DMS53 (cell line): ENCODE measurements around the gene HELZ.
A peak's percentile ranks its signal among the peaks of the same experiment; 100 is the strongest.

ENCODE experiments used
- DNase-seq: peaks from one replicate; lab custom pipeline; 2025; lab: John Stamatoyannopoulos, UW

Gene HELZ

DNA sequence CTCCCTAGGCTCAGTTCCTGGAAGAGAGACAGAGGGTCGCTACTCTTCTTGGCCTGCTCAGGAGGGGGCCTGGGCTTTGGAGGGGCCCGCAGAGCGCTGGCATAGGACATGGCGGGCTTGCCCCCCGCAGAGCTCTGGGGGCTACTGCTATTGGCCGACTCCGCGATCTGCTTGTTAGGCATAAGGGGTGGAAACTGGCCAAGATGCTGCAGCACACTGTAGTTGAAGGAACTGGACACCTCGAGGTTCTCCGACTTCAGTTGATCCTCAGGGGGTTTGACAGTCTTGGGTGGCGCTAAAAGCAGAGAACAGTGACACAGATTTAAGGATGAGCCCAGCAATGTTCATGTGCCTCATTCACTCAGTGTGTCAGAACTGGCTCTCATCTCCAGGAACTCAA lies 166.7 kb downstream of the HELZ start:
- DNase-seq = no peak

DNA sequence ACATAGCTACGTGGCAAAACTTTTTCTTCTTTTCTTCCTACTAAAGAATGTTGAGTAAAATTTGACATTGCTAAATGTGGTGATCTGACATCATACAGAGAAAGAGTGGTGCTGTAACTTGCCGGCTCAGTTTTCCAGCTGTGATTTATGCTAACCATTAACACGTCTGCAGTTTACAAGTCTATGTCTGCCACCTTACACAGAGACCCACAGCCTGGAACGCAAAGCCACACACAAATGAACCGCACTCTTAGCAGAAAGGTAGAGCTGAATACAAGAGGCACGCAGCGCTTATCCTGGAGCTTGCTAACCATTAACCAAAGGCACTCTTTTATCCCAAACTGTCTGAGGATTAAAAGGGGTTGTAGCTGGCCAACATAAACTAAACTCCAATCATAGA lies 168.7 kb downstream of the HELZ start:
- peak; percentile 6 for DNase-seq

DNA sequence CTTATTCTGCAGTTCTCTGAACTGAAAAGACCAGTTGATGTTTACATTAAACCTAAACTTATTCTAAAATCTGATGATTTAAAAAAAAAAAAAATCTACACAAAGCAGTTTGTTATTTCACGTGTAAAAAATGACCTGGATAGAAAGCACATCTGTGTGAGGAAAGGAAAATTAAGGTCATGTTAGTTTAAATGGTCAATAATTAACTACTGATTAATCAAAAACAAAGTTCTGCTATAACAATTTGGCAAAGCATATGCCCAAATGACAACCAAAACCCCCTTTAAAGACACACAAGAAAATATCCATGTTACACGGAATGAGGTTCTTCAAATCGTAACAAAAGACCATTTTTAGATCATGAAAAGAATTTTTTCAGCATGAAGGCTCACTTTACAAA lies 170.2 kb downstream of the HELZ start:
- DNase-seq = no peak

DNA sequence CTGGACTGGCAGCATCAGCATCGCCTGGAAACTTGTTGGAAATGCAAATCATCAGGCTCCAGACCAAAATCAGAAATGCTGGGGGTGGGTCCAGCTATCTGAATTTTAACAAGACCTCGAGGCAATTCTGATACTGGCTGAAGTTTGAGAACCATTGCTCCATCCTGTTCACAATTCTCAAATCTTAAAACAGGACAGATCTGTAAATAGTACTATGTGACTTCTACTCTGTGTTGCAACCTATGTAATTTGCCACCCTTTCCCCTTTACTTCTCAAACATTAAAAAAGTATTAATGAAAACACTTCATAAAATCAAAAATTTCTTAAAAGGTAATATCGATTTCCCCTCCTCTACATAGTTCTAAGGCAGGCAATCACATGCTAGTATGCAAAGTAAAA lies 172.1 kb downstream of the HELZ start:
- no peak for DNase-seq

DNA sequence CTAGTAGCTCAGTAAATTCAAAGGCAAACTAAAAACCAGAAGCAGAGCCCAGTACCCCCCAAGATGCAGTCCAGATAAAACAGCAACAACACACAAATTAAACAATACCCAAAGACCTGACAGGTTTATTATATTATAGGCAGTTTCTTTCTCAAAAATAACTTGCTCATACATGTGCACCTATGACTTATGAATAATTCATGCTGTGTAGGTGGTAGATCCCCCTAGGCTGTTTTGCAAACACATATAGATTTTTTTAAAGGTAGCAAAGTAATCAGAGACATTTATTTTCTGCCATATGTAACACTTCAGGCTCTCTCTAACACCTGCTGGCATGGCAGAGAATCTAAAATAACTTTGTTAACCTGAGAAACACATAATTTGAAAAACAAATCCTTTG lies 173.4 kb downstream of the HELZ start:
- DNase-seq = no peak

DNA sequence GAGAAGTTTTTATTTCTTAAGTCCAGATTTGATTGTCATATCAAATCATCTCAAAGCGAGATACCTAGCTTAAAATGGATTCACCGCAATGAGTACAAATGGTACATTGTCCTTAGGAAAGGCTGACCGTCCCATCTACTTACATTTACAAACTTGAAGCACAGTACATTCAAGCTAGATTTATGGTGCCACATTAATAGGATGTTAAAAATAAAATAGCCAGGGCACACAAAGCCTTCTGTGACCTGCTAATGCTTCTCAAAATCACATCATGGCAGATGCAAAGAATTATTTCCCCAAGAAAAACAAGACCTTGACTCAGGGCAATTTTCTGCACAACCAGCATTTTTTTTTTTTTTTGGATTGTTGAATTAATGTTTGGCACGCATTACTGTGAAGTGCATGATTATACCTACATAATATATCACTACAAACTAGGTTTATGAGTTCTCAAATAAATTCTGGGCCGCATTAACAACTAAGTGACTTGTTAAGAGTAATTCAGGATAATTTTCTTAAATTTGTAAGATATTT lies 175.3 kb downstream of the HELZ start:
- DNase-seq = no peak

DNA sequence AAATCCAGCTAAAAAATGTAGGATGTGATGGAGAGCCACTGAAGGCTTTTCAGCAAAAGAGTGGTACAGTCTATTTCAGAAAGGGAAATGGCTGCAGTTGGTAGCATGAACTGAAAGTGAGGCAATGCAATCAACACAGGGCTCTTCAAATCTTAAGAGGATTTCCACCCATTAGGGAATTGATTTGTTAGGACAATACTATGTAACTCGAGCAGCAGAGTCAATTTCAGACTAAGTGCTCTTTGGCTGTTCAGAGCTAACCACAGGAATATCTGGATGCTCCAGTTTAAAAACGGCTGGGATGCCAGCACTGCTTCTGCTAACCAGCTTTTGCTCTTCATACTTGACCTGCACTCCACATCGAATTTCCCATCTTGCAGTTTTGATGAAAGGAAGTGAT lies 176.0 kb downstream of the HELZ start:
- no peak for DNase-seq

DNA sequence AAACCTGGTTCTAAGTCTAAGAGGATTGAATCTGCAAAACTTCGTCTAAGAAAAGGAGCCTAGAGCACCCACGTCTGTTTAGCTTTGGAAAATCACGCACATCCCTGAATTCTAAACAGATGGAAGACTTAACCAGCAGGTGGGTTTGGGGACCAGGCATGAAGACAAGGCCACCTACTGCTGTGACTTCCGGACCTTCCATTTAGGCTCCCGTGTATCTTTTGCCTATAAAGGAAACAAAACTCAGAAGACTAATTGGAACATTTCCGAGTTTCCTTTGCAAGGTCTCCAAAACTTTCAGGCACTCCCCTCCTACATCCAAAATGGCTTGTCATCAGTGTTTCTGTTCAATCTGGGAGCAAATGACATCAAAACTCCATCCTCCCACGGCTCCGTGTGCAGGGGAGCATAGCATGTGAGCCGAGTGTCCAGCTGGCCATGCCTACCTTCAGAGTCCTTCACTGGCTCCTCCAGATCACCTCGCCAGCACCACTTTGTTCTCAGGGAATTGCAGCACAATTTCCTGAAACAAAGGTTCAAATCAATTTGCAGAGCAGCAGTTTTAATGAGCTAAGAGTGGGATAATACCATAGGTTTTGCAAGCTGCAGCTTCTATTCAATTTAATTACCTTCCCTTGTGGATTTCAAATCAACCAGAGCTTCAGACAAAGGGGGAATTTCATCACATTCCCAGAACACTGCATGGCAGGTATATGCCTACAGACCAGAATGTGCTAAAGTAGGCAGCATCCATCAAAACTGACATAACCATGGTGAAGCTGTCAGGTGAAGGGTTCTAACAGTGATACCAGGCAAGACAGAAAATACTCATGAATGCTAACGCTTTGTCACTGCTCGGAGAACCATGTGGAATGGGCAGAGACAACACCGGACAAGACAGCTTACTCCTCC lies 177.2 kb downstream of the HELZ start:
- DNase-seq = no peak

DNA sequence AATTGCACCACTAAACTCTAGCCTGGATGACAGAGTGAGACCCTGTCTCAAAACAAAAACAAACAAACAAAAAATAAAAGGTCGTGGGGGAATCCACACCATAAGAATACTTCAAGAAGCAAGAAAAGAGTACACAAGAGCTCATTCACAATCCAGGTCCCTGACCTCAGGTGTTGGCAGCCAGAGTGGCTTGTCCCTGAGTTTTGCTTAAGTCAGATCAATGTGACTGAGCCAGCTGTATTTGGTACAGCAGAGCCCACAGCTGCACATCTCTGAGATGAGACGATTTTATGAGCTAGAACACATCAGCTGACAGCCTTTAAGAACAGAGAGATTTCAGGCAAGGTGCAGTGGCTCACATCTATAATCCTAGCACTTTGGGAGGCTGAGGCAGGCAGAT lies 178.3 kb downstream of the HELZ start:
- no peak for DNase-seq

DNA sequence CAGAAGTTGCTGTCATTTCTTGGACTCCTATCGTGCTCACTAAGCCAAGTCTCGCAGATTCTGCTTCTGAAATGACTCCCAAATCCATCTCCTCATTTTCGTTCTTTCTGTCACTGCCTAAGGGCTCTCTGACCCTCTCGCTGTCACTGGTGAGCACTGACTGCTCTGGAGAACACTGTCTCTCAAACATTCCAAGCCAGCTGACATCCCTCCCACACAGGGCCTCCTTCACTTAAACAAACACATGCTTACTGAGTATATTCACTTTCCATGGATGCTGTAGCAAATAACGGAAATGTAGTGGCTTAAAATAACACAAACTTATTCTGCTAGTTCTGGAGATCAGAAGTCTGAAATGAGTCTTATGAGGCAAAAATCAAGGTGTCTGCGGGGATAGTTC lies 181.9 kb downstream of the HELZ start:
- no peak for DNase-seq

DNA sequence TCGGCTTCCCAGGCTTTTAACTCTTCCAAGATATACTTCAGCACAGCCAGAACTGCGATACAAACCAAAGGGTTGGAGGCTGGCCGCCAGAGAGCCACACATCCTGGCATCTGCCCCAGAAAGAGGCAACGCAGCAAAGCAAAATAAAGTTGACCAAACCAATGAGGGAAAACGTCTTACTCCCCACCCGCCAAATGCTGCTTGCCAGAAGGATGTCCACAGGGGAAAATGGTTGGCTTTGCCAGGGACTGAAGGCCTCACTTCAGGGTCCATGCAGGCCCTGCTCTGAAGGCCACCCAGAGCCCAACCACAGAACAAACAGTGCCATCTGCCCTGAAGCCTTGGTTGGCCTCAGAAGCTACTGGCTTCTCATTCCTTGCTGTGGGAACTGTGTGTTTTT lies 185.6 kb downstream of the HELZ start:
- no peak for DNase-seq

DNA sequence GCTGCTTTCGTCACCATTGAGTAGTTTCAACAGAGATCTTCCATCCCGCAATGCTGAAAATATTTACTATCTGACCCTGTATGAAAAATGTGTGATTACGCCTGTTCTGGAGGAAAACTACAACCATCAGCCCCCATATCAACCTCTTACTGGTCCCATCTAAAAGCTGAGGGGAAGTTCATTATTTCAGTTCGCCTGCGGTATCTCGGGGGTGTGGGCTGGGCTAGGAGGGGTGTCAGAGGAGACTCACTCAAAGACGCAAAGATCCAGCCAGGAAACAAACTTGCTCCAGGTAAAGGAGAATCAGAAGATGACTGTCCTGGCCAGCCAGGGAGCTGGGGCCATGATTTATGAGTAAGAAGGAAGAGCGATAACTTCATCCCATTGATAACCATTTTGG lies 187.0 kb downstream of the HELZ start:
- DNase-seq = no peak

DNA sequence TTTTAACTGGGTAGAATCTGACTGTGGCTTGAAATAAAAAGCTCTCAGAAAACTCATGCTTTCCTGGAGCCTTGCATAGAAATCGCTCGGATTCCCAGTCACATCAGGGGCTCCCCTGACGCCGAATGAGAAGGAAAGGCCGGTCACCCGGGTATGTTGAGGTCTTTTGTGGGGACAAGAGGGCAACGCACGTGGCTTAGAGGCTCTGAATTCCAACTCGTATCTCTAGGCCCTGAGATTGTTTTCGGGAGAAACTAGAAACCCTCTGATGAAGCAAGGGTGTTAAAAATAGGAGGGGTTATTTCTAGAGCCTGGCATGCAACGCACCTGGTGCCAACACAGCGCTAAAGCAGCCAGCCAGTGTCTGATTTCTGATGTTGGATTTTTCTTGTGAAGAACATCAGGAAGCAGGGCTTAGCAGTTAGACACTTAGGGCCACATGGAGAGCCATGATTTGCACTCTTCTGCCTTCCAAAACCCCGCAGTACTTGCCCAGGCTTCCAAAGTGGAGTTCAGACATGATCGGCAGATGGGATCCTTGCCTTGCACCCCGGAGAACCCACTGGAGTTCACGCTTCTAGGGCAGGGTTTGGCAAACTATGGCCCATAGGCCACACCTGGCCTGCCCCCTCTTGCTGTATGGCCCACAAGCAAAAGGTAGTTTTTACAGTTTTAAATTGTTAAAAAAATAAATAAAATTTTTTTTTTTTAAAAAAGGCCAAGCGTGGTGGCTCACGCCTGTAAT lies 188.1 kb downstream of the HELZ start:
- no peak for DNase-seq

DNA sequence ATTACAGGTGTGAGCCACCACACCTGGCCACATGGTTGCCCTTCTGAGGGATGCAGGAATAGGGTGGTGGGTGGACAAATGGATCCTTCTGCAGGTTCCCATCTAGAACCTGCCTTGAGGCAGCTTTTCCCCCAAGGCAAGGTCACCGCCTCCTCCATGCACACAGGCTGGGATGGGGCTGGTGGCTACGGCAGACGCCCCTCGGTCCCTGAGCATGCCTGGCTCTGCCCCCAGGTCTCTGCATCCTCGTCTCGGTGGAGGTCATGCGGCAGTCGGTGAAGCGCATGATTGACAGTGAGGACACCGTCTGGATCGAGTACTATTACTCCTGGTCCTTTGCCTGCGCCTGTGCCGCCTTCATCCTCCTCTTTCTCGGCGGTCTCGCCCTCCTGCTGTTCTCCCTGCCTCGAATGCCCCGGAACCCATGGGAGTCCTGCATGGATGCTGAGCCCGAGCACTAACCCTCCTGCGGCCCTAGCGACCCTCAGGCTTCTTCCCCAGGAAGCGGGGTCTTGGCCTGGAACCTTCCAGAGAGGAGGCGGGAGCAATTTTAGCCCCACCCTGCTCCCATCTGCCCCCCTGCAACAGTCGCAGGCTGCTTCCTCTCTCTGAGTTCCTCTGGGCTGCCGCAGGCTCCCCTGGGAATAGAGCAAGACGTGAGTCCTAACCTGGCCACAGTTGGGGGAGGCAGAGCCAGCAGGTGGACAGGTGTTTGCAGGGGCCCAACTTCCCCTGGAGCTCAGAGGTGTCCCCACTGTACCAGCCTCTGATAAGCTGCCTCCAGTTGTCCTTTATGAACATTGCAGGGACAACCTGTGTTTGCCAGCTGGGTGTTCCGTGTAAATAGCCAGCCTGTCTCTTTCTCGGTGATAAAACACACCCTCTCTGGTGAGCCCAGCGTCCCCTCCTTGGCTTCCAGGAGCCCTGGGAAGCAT lies 188.9 kb downstream of the HELZ start:
- peak; percentile 11 for DNase-seq

DNA sequence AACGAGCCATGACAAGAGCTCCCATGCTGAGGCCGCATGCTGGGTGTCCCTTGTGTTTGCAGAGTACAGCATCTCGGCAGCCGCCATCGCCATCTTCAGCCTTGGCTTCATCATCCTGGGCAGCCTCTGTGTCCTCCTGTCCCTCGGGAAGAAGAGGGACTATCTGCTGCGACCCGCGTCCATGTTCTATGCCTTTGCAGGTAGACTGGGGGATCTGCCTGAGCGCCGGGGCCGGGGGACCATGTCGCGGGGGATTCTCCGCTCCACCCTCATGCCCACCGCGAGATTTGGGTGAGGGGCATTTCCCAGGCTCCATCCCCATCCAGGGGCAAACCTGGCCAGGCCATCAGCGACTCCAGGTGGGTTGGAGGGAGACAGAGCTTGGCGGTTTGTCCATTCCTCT lies 190.0 kb downstream of the HELZ start:
- no peak for DNase-seq

DNA sequence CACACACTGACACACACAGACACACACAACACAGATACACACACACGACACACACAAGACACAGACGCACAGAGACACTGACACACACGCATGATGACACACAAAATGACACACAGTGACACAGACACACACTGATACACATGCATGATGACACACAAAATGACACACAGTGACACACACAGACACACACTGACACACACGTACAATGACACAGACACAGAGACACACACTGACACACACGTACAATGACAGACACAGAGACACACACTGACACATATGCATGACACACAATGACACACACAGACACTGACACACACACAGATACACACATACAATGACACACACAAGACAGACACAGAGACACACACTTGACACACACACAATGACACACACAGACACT lies 190.4 kb downstream of the HELZ start:
- no peak for DNase-seq

DNA sequence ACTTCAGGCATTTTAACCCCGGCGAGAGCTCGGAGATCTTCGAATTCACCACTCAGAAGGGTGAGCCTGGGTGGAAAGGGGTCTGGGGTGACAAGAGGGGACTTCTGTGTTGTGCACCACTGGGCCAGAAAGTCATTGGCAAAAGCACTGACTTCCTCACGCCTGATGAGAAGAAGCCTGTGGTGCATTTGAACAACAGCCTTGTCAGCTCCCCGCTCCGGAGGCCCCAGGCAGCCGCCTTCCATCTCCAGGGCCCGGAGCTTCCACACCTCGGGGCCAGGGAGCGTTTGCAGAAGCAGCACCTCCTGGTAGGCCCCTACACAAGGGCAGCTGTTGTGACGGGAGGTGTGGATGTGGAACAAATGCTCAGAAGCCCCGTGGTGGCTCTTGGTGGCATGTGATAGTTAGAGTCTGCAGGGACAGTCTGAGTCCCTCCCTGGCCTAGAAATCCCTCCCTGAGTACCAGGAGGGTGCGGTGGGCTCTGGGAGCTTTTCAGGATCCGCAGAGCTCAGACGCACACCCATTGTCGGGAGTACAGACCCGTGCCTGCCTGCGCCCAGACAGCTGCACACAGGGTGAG lies 190.9 kb downstream of the HELZ start:
- DNase-seq = no peak

DNA sequence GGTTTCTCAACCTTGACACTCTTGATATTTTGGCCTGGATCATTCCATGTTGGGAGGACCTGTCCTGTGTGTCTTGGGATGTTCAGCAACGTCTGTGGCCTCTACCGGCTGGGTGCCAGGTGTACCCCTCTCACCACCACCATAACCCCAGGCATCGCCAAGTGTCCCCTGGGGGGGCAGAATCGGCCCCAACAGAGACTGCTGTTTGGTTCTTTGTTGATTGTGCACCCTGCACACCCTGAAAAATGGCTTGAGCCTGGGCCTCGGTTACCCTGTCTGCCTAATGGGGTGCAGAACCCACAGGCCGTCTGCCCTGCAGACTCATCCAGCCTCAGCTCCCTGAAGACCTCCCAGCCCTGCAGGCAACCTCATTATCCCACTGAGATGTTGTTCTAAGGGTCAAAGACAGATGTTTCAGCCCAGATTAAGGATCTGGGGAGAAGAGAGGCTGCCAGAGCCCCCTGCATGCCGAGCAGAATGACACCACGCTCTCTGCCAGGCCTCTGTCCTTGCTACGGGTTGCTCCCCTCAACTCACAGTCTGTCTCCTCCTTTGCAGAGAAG lies 191.5 kb downstream of the HELZ start:
- no peak for DNase-seq

DNA sequence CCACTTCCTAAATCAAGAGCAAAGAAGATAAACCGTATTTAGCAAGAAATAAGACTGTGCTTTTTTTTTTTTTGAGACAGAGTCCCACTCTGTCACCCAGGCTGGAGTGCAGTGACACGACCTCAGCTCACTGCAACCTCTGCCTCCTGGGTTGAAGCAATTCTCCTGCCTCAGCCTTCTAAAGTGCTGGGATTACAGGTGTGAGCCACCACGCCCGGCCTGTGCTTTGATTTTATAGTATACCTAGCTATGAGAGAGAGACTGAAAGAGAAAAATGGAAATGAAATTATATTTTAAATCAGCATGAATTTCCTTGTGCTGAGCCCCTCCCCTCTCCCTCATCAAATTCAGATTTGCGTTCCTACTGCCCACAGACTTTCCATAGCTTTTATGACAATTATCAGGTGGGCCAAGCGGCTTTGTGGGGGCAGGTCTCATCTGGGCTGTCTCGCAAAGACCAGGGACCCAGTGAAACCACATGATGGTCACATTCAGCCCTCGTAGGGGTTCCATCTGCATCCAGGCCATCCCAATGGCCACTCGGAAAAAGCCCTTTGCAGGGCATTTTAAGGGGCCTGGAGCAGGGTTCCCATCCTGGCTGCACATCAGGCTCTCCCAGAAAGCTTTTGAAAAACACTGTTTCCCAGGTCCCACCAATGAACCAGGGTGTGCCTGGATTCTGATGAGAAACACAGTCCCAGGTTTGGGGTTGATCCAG lies 192.1 kb downstream of the HELZ start:
- no peak for DNase-seq

DNA sequence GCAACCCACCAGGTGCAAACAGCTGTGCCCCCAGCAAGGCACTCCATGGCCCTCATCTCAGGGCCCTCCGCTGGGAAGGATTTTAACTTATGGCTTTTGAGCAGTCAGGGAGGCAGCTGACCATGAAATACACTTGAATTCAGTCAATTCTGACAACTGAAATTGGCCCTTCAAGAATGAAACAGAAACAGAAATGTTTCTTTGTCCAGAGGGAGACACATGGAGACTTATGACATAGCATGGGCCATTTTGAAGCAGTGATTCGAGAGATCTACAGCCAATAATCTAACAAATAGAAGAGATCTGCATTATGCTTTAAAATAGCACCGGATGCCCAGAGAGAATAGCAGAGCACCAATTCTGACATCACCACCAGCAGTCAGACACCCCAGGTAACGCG lies 193.2 kb downstream of the HELZ start:
- DNase-seq = no peak

DNA sequence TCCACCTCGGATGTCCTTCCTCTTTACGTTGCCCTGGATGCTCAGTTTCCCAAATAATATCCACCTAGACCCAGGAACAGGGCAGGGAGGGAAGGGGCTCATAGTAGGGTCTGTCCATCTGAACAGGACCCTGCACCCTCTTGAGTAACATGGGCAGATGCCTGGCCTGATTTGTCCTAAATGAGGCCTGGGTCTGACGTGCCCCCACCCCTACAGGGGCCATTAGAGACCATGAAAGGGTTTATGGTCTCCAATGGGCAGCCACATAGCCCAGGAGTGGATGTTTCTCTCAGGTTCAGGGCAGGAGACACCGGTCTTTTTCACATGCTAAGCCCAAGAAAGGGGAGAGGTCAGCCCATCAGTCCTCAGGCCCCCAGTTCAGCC lies 193.8 kb downstream of the HELZ start:
- DNase-seq = no peak
